Measurements from ENCODE around the gene CARMIL3.

Gene CARMIL3

GRCh38 chr14:24064091-24064795 lies 12.4 kb downstream of the CARMIL3 start:
- no peak for DNase-seq

DNA sequence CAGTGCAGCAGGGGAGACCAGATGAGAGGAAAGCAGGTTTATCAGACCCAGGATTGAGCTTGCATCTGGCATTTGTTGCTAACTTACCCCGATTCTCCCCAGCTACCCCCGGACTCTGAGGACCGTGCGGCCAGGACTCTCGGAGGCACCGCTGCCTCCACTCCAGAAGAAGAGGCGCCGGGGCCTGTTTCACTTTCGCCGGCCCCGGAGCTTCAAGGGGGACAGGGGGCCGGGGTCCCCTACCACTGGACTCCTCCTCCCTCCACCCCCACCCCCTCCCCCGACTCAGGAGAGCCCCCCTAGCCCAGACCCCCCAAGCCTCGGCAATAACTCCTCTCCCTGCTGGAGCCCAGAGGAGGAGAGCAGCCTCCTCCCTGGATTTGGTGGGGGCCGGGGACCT lies 13.0 kb downstream of the CARMIL3 start:
- DNase-seq = no peak

- DNase-seq = no peak
Observed at GRCh38 chr14:24065408-24065807, 13.6 kb downstream of the CARMIL3 start.

GRCh38 chr14:24066496-24067132 lies 14.8 kb downstream of the CARMIL3 start:
- DNase-seq = no peak

DNA sequence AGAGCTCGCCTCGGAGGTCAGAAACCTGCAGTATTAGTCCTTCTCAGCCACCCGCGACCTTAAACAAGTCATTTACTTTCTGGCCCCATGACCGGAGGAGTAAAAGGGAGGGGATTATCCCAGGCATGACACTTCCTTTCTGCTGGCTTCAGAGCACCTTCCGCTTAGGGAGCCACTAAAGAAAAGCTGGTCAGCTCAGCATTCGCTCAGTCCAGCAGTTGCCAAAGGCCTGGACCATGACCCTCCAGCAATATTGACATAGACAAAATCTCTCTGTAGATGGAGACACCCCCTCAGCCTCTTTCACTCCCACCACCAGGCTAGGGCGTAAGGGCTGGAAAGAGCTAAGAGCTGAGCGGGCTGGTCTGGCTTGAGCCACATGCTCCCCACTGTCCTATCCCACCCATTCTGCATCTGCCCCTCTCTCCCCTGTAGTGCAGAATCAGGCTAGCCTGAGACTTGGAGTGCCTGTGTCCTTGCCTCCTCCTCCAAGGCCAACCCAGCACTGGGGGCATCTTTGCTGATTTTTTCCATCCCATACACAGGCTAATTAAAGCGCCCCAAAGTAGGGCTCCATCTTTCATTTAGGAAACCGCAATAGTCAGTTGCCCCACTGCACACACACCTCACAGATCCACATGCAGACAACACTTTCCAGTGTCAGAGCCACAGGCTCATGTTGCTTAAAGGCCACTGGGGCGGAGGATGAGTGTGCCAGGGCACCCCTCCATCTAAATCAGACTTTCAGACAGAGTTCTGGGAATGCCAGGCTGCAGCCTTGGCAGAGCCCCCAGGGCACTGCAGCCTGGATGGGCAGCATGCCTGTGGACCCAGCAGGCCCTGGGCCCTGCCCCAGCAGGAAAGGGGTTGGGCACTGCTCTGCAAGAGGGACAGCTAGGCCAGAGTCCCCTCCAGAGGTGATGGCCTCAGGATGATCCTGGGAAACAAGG lies 15.6 kb downstream of the CARMIL3 start:
- no peak for DNase-seq

DNA sequence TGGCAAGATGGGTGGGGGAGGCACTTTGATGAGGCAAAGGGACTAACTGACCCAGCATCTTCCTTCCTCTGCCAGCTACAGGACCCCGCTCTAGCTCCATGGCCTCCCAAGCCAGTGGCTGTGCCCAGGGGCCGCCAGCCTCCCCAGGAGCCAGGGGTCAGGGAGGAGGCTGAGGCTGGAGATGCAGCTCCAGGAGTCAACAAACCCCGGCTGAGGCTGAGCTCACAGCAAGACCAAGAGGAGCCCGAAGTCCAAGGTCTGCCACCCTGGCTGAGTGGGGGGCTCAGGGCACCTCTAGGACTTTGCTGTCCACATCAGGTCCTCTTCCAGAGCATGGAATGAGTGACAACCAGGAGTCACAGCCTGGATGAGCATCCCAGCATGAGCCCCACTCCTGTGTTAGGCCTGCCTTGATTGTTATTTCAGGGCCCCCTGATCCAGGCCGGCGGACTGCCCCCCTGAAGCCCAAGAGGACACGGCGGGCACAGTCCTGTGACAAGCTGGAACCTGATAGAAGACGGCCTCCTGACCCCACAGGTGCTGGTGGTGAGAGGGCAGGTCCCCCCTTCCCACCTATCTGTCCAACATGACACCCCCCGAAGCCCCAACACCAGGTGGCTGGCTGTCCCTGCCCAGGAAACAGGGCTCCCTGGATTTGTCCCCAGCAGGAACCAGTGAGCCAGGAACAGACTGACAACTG lies 17.1 kb downstream of the CARMIL3 start:
- no peak for DNase-seq

DNA sequence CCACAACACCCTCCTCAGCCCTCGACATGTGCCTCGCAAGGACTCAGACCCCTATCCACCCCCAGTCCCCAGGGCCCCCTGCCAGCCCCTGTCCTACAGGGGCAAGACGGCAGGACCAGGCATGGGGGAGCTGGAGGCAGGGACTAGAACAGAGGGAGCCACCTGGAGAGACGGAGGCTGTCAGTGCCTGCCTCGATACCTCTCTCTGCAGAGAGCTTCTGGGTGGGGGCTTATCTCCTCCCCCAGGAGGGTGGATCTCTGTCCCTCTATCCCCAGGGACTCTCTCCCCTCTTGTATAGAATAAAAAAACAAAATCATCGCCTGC lies 17.6 kb downstream of the CARMIL3 start:
- DNase-seq = no peak

DNA sequence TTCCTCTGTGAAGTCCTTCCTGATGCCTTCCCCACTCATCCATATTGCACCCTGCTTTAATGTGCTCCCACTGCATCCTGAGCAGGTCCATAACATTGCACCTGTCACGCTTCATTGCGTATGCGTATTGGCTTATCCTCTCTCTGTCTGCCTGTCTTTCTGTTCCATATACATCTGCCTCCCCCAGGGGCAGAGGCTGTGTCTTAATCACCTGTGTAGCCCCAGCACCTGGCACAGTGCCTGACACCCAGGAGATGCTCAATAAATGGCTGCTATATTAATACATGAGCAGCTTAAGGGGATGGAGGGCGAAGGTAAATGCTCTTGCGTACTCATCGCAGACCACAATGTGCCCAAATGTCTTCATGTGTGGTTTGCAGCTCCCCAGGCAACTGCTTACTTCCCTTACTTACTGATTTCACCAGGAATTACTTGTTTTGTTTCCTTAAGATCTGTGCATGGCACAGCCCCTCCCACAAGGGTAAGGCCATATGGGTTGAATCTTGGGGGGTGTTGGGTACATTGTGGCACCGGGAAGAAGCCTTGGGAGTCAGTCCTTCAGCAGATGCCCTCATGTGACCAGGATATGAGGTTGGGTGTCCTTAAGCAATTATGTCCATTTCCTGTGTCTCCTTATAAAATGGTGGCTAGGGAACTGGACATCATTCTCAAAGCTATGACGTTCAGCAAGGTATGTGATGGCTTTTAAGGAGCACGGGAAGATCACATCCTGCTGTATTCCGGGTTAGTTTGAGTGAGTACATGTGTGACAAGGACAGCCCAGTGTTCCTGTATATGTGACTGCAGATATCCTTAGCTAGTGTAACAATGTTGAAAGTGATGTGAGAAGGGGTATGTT lies 18.7 kb downstream of the CARMIL3 start:
- DNase-seq = no peak

DNA sequence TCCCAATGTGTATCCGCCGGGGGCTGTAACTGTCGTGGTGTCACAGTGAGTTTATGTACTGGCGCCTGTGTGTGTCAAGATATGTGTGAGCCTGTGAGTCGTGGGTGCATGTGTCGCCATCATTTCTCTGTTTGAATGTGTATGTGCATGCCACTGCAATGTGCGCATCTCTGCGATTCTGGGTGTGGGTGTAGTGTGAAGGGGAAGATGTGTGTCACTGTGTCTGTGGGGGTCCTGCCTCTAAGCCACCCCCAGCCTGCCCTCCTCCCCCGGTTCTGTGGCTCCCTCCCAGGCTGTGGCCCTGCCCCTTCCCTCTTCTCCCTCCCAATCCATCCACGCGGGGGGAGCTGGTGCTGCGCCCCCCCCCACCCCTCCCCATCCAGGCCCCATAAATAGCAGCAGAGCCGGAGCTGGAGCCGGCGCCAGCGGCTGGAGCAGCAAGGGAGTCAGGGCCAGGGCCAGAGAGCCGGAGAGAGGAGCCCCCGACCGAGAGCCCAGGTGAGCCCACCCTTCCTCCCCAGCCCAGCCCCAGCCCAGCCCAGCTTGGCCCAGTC lies 19.4 kb downstream of the CARMIL3 start, which contains the start of gene CPNE6:
CPNE6 (plus strand) TSS at position 419 of the 554 bp plus-strand sequence. CDS start 1,375 bp downstream, outside the sequence.
- no peak for DNase-seq

DNA sequence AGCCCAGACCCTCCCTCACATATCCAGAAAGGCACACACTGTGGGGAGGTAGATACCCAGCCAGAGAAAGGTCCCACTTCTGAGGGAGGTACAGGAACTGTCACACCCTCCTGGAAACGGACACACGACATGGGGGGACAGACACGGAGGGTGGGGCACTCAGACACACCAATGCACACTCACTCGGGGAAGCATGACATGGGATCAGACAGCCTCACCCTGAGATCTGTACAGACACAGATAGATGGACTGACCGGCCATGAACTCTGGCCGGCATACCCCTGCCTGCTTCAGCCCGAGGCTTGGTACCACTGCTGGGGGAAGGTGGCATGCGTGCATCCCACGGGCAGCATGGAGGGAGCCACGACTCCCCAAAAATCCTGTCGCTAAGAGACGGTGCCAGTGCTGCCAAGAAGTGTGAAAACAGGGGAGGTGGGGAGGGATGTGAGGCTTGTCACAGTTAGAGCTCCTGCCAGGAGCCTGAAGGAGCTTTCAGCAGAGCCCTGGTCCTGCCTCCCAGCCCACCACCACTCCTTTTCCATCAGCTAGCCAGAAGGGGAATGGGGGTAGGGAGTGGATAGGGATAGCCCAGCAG lies 20.1 kb downstream of the CARMIL3 start:
- no peak for DNase-seq

GRCh38 chr14:24072436-24072835 lies 20.6 kb downstream of the CARMIL3 start:
- DNase-seq = no peak

GRCh38 chr14:24072881-24073877 lies 21.4 kb downstream of the CARMIL3 start:
- no peak for DNase-seq

DNA sequence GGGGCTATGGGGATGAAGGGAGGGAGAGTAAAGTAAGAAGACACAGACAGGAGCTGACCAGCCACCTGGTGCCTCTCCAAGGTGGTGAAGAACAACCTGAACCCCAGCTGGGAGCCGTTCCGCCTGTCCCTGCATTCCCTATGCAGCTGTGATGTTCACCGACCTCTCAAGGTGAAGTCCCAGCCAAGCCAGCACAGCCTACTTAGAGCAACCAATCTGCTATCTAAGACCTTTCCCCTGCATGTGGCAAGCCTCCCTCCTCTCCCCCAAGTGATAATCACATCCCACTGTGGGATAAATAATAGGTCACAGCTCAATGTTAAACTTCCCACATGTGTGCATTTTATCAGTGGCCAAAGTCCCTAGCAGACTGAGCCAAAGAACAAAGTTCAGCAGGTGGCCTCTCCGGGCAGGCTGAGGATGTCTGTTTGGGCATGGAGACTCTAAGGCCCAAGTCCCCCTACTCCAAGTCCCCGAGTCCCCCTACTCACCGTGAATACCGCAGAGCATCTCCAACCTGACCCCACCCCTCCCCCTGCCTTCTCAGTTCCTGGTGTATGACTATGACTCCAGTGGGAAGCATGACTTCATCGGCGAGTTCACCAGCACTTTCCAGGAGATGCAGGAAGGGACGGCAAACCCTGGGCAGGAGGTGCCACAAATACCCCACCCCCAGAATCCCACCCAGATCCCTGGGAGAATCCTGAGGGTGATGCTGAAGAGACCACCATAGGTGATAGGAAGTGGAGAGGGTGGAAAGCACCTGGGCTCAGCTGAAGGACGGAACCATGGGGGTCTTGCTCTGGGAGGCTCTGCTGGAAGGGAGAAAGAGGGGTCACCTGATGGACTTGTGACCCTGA lies 23.0 kb downstream of the CARMIL3 start:
- no peak for DNase-seq

DNA sequence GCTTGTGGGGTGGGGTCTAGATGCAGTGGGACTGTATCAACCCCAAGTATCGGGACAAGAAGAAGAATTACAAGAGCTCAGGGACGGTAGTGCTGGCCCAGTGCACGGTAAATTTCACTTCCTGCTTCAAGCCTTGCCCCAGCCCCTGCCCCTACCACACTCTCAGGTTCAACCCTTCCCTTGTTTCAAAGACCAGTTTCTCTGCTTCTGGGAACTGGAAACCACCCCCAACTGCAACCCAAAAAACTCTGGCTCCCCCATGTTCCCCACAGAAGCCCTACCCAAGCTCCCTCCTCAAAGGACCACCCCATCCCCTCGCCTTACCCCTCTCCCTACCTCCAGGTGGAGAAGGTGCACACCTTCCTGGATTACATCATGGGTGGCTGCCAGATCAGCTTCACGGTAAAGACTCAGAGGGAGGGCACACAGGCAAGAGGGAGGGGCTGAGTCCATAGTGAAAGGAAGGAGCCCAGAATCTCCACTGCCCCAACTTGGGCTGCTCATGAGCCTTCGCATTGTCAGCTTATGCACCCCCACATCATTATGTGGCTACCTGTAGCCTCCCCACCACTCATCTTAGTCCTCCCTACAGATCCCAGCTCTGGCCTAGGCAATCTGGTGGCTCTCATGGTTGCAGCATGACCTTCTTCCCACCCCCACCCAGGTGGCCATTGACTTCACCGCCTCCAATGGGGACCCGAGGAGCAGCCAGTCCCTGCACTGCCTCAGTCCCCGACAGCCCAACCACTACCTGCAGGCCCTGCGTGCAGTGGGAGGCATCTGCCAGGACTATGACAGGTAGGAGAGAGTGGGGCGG lies 23.9 kb downstream of the CARMIL3 start:
- no peak for DNase-seq

DNA sequence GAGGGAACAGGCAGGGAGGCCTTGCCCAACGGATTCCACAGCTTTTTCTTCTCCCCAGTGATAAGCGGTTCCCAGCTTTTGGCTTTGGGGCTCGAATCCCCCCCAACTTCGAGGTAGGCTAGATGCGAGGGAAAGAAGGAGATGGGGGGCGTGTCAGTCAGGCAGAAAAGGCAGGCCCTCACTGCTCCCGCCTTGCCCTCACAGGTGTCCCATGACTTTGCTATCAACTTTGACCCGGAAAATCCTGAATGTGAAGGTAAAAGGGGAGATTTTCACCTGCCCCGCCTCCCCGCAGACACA lies 24.4 kb downstream of the CARMIL3 start:
- no peak for DNase-seq

DNA sequence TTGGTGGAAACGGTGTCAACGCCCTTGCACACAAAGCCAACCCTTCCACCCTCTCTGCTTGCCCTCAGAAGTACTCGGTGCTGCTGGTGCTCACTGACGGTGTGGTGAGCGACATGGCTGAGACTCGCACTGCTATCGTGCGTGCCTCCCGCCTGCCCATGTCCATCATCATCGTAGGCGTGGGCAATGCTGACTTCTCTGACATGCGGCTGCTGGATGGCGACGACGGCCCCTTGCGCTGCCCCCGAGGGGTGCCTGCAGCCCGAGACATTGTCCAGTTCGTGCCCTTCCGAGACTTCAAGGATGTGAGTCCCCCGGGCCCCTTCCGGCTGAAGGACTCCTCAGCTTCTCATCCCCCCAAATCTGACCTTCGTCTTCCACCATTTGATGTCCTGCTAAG lies 25.3 kb downstream of the CARMIL3 start:
- DNase-seq = no peak

DNA sequence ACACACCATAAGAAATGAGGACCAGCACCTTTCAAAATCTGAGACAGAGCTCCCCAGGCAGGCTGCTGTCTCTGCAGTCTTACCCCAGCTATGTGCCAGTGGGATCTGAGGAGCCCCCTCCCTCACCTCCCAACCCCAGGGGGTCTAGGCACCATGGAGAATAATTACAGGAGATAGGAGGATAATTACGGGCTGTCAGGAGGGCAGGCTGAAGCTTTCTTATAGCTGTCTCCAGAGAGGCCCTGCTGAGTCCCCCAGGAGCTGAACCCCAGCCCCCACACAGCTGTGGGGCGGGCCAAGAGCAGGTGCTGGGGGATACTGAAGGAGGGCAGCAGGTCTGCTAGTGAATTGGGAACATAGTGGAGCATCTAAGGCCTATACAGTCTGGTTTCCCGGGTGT lies 26.3 kb downstream of the CARMIL3 start:
- DNase-seq = peak; percentile 69

- peak; percentile 92 for DNase-seq
Observed at GRCh38 chr14:24079491-24080141, 27.8 kb downstream of the CARMIL3 start.
